NCI-H2227 (cell line): ENCODE data around the gene NTM.

Source experiments
- DNase-seq: peaks from one replicate; lab custom pipeline; 2025; ENCODE audit not compliant: unreplicated experiment; lab: John Stamatoyannopoulos, UW

The NTM gene

DNA sequence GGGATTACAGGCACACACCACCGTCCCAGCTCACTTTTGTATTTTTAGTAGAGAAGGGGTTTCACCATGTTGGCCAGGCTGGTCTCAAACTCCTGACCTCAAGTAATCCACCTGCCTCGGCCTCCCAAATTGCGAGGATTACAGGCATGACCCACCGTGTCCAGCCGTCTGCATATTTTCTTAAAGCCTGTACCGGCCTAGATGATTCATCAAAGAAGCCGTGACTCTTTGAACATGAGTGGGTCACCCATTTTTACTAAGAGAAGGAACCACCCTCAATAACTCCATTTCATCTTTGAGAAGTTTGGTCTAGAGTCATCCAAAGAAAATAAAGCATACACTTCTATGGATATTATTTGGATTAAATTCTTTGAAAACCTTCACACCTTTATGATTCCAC lies 388.3 kb downstream of the NTM start:
- no peak for DNase-seq

DNA sequence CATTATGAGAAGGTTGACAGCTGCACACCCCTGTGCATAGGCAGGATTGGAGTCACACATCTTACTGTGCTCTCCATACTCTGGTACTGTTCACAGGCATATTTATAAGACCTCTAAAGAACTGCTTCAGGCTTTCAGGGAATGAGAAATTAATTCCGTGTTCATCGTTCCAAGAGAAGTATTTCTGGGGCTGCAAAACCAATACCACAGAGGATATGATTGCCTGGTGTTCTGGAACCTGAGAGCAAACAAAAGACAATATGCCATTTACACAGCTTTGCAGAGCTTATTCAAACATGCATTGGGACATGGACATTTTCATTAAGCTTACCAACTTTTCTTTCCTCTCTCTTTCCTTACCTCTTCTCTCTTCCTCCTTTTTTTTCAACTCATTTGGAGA lies 388.7 kb downstream of the NTM start:
- DNase-seq = no peak

DNA sequence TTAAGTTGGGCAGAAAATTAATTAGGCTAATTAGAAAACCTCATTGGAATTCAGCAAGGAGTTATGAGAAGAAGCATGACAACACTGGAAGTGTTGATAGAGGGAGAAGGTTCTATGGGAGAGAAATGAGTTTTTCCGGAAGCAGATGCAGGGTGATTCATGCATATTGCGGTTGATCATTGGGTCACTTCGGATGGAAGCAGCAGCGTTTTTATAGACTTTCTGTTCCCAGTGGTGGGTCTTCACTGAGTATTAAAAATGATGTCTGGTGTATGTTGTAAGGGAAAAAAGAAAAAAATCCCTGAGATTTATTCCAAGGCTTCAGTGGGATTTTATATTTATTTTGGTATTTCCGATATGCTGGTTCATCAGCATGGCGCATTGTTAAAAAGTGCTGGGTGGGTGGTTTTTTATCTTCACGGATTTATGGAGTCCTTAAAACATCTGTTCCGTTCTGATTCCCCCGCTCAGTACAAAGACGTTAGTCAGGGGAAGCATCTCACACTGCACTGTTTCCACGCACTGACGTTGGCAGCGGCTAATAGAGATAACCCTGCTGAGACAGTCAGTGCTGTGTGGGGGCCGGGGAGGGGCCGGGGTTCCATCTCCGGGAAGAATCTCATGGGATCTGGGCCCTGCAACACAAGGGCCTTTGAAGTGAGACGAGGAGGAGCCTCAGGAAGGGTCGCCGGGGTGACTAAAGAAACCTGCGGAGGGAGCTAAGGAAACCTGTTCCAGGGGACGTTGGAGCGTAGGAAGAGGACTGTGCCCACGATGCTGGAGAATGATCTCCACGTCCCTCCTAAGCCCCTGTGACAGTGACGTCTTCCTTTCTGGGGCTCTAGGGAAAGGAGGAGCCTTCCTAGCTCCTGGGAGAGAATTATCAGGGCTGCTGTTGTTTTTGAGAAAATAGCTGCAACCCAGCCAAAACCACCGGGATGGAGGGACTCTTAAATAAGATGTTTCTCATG lies 390.0 kb downstream of the NTM start:
- no peak for DNase-seq

DNA sequence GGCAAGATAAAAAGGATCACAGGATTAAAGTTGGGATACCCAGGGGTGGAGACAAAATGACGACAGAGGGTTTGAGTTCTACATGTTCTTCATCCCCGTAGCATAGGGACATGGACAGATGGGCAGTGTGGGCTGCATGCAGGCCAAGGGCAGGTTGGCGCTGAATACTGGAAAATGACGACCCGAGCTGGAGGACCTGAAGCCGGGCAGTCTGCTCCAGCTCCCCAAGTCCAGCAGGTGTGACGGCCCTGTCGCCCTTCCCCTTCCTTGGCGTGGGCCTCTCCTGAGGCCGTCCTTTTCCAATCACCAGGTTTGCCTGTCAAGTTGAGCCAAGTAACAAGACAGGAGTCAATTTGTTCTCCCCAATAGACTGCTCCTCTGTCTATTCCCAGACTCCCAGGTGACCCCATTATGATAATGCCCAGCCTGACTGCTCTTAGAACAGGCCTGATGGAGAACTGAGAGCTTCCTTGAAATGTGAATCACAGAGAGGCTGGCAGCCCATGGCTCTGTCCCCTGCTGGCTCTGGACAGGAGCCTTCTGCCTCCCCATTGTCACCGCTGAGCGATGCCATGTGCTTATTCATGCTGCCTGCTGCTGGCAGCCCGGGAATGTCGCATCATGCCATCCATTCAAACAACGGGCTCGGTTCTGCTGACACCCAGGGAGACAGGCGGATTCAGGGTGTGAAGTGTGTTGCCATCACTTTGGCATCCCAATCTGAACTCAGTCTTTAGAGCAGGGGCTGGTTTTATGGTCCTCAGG lies 392.1 kb downstream of the NTM start:
- DNase-seq = no peak

DNA sequence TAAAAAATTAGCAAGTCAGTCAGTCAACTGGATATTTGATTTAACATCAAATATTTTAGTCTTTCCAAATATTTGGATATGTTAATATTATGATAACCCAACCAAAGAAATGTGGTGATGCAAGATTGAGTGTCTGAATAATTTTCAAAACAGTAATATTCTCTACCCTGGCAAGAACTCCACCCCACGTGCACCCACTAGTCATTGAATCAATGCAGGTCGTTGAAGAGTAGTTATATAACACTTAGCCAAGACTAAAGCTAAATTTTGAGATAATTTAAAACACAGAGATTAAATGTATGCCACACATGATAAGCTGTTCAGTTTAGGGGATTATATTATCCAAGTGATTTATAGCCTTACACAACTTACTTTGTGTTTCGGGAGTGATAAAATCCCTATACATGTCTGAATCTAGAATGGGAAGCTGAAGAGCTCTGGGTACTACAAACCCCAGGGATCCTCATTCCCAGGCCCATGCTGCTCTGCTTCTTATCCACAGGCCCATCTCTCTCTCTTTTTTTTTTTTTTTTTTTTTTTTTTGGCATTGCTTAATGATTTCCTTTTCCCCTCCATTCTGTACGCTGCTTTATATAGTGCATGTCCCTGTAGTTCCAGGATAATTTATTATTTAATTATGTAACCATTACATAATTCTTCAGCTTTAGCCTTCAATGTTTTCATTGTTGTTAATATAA lies 392.9 kb downstream of the NTM start:
- no peak for DNase-seq

DNA sequence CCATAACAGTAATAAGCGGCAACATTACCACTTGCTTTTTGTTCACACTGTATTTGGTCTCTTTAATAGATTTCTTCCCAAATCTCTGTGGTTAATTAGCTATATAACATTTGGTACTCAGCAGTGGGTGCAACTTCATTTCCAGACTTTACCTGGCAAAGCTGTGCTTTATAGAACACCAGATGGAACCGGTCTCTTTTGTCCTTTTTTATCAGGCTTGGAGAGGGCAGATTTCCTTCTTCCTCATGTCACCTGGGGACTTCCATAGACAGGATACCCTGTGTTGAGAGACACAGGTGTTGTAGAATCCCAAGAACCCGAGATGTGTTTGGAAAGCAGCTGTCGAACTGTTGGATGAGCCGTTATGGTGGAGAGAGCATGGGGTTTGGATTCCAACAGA lies 393.7 kb downstream of the NTM start:
- DNase-seq = no peak

DNA sequence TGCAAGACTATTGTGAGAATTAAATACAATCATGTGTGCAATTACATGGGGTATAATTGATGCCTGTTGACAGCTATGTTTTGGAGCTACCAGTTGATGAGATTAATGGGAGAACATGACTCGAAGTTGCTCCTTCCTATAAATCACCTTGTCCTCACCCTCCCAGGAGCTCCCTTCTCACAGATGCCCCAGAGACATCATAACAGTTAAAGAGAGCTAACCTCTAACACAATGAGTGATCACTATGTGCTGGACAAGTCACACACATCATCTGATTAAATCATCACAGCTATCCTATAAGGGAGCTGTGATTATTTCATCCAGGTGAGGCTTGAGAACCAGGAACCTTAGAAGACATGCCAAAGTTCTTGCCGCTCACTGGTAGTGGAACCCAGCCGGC lies 394.2 kb downstream of the NTM start:
- peak; percentile 61 for DNase-seq

DNA sequence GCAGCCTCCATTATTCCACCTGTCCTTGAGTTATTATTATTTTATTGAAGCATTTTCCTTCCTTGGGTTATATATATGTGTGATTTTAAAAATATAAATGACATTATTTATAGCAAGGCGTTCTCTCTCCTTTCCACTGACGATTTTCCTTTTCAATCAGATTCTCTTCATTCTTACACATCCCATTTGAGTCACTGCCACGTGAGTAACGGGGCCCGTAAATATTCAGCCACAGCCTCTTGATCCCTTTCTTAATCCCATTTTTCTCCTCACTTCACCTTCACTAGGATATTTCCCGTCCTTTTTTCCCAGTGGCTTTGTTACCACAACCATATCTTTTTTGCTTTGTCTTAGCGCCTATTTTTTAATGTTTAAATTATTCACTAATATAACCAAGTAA lies 396.2 kb downstream of the NTM start:
- no peak for DNase-seq

DNA sequence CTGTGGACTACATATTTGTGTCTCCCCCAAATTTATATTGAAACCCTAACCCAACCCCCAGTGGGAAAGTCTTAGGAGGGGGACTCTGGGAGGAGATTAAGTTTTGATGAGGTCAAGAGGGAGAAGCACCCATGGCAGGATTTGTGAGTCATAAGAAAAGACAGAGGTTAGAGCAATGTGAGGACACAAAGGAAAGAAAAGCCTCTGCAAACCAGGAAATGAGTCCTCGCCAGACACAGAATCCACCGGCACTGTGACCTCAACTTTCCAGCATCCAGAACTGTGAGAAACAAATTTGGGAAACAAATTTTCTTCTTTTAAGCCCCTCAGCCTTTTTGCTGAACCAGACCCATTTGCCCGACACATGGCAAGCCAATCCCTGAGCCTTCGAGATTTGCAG lies 397.0 kb downstream of the NTM start:
- no peak for DNase-seq

DNA sequence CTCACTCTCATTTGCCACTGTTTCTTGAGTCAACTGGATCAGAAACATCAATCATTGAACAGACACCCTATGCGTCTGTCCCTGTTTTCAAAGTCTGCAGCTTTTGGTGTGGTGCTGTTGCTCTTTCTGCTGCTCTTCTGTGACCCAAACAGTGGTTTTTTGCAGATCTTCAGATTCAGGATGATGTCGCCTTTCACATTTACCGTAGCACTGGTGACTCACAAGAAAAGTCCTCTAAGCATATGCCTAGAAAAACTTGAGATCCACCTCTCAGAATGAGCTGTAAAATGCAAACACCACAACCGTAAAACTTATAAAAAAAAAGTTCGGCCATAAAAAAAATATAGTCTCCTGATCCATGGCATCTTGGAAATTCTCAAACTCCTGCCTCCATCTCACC lies 400.4 kb downstream of the NTM start:
- no peak for DNase-seq

DNA sequence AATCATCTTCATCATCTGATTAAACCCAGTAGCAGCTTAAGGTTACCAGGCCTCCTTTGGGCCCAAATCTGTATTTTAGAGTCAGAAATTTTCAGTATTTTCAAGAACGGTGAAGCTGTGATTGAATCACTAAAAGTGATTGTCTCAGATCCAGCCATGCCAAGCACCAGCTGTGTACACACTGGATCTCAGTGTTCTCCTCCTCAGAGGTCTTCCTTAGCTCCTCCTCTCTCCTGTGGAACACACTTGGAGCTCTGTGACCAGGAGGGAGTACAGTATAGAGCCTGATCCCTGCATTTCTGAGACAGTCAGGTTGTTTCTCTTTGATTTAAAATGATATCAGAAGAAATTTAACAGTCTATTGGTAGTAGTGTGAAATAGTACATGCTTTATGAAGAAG lies 401.1 kb downstream of the NTM start:
- DNase-seq = no peak

DNA sequence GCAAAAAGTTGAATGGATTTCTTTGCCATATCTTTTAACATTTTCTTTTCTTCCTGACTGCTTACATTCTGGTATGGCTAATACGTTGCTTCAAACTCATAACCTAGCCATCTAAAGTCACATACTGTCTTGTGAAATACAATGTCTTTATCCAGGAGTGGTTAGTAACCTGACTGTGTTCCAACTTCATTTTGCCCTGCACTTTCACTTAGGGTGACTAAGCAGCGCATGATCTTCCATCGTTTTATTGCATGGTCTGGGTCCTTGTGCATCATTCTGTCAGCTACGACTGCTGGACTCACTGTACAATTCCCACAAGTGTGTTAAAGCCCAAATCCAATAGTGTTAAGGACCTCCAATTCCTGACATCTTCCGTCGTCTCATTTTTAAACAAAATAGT lies 403.2 kb downstream of the NTM start:
- DNase-seq = no peak

DNA sequence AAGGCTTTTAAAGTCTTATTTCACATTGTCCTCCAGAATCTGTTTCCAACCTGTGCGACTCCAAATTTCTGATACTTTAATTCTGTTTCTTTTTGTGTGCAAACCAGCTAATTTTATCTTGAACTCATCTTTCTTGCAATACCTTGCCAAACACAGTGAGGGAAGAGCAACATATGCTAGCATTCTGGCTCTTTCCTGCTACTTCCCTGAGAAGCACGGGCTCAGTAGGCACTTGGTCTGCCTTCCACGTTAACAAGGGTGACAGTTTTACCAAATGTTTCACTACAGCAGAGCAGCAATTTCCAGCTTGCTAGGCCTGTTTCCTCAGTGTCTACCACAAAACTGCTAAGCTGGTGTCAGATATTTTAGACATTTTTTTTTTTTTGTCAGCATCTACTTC lies 405.8 kb downstream of the NTM start:
- DNase-seq = no peak

DNA sequence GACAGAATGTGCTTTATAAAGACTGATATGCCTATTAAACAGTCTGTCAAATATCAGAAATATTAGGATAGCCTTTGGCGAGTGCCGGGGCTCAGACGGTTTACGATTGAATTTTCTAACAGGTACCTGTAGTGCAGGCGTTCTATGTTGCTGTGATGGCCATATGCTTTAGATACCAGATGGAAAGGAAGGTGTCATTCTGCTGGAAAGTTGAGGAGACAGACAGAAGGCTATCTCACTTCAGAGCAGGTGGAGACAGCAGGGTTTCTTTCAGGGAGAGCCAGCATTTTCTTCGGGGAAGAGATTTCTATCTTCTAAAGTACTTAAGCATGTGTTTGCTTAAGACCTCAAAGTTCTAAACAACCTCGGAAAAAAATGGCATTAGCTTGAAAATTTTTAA lies 415.4 kb downstream of the NTM start:
- DNase-seq = no peak

DNA sequence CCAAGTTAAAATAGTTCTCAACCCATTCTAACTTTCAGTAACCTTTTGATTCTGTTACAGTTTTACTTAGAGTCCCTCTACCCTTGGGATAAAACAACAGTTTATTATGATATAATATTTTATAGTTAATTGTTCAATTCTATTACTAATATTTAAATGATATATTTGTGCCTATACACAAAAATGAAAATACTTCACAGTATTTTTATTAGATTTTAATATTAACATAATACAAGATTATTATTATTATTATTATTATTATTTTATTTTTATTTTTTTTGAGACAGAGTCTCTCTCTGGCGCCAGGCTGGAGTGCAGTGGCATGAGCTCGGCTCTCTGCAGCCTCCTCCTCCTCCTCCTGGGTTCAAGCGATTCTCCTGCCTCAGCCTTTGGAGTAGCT lies 416.7 kb downstream of the NTM start:
- no peak for DNase-seq

DNA sequence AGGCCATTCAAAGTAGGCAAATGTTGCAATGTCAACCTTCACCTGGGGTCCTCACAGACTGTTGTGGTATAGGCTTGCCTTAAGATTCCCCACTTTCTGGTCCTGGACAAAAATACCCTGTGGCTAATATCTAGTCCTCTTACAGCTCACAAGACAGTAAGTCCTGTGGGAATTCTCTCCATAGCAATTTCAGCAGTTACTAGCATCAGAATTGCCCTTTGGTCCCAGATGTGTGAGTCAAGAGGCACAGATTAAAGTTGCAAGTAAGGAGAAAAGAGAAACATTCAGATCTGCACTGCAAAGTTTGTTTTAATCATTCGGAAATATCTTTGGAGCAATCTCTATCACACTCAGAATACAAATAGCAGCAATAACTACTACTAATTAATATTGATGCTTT lies 420.2 kb downstream of the NTM start:
- DNase-seq = no peak

DNA sequence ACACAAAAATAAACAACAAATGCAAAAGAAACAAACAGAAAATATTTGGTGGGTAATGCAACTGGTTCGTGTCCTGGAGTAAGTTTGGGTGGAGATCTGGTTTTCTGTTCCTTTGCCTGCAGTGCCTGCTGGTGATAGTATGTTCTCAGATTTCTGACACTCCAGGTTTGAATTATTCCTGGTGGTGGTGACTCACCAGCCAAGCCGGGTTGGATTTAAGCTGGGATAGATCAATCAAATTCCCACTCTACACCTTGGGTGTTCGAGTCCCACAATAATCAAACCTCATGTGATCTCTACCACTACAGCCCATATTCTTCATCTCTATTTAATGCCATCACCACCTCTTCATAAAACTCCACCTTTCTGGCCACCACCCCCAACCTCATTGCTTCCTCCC lies 421.8 kb downstream of the NTM start:
- no peak for DNase-seq

DNA sequence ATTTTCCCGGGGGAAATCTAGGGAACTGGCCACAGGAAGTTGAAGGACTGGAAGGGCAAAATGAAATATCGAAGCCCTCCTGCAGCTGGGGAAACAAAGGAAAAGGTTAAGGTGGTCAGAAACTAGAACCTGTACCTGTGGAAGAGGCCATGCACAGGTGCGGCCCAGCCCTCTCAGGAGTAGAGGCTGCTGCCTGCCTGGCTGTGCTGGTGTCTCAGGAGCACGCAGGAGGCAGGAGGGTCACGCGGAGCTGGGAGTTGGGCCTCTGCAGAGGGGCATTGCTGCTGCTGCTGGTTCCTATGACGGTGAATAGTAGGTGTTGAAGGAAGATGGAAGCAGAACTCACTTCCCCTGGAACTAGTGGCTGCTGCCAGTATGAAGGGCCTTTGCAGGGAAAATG lies 425.7 kb downstream of the NTM start:
- no peak for DNase-seq

DNA sequence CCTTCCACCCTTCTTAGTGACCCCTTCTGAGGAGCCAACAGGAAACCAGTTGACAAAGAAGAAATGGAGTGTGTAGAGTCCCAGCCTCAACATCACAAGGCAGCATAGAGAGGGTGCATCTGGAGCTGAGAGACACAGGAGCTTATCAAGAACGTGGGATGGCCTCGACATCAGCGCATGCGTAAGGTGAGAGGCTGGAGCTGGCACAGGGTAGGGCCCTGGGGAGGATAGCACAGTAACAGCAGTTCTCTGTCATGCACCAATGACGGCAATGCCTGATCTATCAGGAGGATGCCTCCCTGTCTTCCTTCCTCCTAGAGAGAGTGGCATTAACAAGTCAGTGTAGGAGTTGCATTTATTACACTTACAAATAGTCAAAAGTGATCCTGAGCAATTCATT lies 426.1 kb downstream of the NTM start:
- DNase-seq = no peak

DNA sequence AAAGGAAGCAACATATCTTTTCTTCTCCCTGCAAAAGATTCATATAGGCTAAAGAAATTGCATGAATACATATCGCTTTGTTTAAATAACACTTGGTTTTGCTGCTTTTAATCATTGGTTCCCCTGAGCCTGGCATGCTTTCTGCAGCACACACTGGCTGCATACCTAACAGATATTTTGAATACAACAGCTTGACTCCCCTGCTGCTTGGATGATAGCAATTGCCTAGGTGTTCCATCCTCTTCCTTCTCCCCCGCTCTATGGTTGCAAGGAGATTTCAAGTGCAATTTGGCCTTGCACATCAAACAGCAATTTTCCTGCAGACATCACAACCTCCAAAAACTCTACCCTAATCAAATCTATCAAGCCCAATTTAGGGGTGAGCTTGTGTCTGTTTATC lies 430.0 kb downstream of the NTM start:
- DNase-seq = peak; percentile 64

DNA sequence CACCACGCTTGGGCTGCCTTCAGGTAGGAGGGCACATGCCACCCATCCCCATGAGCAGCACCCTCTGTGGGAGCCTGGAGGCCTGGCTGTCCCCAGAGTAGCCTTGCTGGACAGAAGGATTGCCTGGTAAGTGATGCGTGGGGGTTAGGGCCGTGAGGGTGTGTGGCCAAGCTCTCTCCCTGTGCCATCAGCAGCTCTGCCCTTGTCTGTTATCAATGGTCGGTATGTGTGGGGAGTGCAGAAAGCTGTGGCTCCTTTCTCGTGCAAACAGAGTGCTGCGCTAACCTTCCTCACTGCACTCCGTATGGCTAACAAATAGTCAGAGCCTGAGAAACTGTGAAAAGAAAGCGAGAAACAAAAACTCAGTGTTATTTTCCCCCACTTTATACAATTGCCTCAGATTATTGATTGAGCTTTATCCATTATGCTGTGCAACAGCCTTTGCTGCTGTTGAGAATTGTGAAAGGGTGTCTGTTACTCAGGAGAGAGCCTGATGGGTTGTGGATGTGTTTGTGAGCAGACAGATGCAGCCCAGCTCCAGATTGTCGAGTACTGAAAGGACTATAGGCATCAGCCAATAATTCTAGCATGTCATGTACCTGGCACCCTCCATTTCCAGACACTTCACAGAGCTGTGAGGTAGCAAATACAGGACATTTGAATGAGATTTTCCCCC lies 432.2 kb downstream of the NTM start:
- DNase-seq = no peak
